GM12878 (cell line): ENCODE results near the gene BTG2. TPM values are rescaled to one million over a fixed set of nuclear protein-coding genes. Genes with fewer than 3 reads are reported as not detected.
A peak's percentile ranks its signal among the peaks of the same experiment; 100 is the strongest.

ENCODE experiments used
- ATAC-seq: fragments of 200-7000 bp; cut with Tn5 transposase; 3 replicates; pipeline ENCODE4 v1.9.1; 2020; ENCODE audit warnings: mild to moderate bottlenecking, moderate library complexity
- BruUV-seq: library from RNA; stranded (reverse); fragments of 400-500 nt; replicated peaks from 2 replicates; lab custom pipeline; 2021; lab: Mats Ljungman, UMichigan
- CTCF ChIA-PET: fragments of 300-600 bp; sonication (Branson Sonifier 250); formaldehyde crosslinking; extraction: SDS; loops from one replicate; lab custom pipeline; 2021; ENCODE audit warnings: inconsistent platforms; lab: Yijun Ruan, JAX
- POLR2A ChIA-PET: fragments of 350-600 bp; formaldehyde crosslinking; extraction: SDS; loops from one replicate; lab custom pipeline; 2021; ENCODE audit warnings: inconsistent platforms; lab: Charles Lee
- RAD21 ChIA-PET: fragments of 300-600 bp; sonication (Branson Sonifier 250); formaldehyde crosslinking; loops from one replicate; lab custom pipeline; 2023; ENCODE audit warnings: antibody characterized with exemption; ENCODE audit not compliant: unreplicated experiment; lab: Charles Lee
- SMC1A ChIA-PET: fragments of 300-600 bp; sonication (Branson Sonifier 250); formaldehyde crosslinking; loops from one replicate; lab custom pipeline; 2023; ENCODE audit not compliant: unreplicated experiment, uncharacterized antibody; lab: Charles Lee
- DNase-seq: peaks from one replicate; pipeline ENCODE4 v3.0.0-alpha.2; 2011; ENCODE audit warnings: low read depth, low spot score
- FAIRE-seq: peaks from 3 replicates; lab custom pipeline; 2011; peaks lifted over from hg19 to GRCh38; lab: Jason Lieb, UNC
- H2AFZ ChIP-seq: 2 replicates; pipeline ENCODE4 v1.6.0; 2011; ENCODE audit warnings: low read depth, low read length, control low read depth; ENCODE audit not compliant: control insufficient read depth
- H3K27ac ChIP-seq: 2 replicates; pipeline ENCODE4 v1.5.1; 2011; ENCODE audit warnings: control low read depth; ENCODE audit not compliant: control insufficient read depth, insufficient read depth
- H3K27me3 ChIP-seq, 2 experiments: replicated peaks in 1 of 2; 2 replicates each; pipeline versions ENCODE4 v1.6.0 to v1.6.1; 2011; ENCODE audit warnings: low read length in 1 of 2; ENCODE audit not compliant: control insufficient read depth in 2 of 2, insufficient read depth in 2 of 2
- H3K36me3 ChIP-seq, 2 experiments: 2 replicates each; pipeline ENCODE4 v1.5.1; 2011; ENCODE audit warnings: low read length in 1 of 2; ENCODE audit not compliant: control insufficient read depth in 2 of 2, insufficient read depth in 2 of 2
- H3K4me1 ChIP-seq: 2 replicates; pipeline ENCODE4 v1.6.1; 2011; ENCODE audit warnings: mild to moderate bottlenecking, low read length, moderate library complexity, mixed read lengths; ENCODE audit not compliant: control insufficient read depth, insufficient read depth
- H3K4me2 ChIP-seq: 2 replicates; pipeline ENCODE4 v1.6.0; 2011; ENCODE audit warnings: control low read depth; ENCODE audit not compliant: control insufficient read depth, insufficient read depth
- H3K4me3 ChIP-seq: fragments of 200-600 bp; sonication (generic); 2 replicates; pipeline ENCODE4 v1.5.1; 2016
- H3K79me2 ChIP-seq: 2 replicates; pipeline ENCODE4 v1.6.0; 2011; ENCODE audit warnings: low read length; ENCODE audit not compliant: control insufficient read depth, insufficient read depth
- H3K9ac ChIP-seq: 2 replicates; pipeline ENCODE4 v1.8.0; 2011; ENCODE audit warnings: low read length, control low read depth, mixed read lengths; ENCODE audit not compliant: control insufficient read depth, insufficient read depth
- H3K9me3 ChIP-seq: replicated peaks from 3 replicates; pipeline ENCODE4 v1.5.1; 2011; ENCODE audit warnings: mild to moderate bottlenecking, low read length; ENCODE audit not compliant: control insufficient read depth, insufficient read depth
- H4K20me1 ChIP-seq: 2 replicates; pipeline ENCODE4 v1.6.0; 2011; ENCODE audit not compliant: control insufficient read depth, insufficient read depth
- BMI1 ChIP-seq: fragments of 450-650 bp; IDR thresholded peaks from 2 replicates; pipeline ENCODE4 v1.6.1; 2016; ENCODE audit warnings: mild to moderate bottlenecking, moderate library complexity, borderline replicate concordance
- DPF2 ChIP-seq: fragments of 450-650 bp; IDR thresholded peaks from 2 replicates; pipeline ENCODE4 v1.6.1; 2017; ENCODE audit warnings: mild to moderate bottlenecking
- POLR2A ChIP-seq: IDR thresholded peaks from 2 replicates; pipeline ENCODE4 v1.6.1; 2011; ENCODE audit warnings: low read depth, mild to moderate bottlenecking, low read length
- POLR2AphosphoS2 ChIP-seq: IDR thresholded peaks from 2 replicates; pipeline ENCODE4 v1.6.1; 2011; ENCODE audit warnings: low read depth, mild to moderate bottlenecking, low read length, improper control_type of control experiment, moderate library complexity
- POLR2AphosphoS5 ChIP-seq: IDR thresholded peaks from 2 replicates; pipeline ENCODE4 v1.6.1; 2011; ENCODE audit warnings: mild to moderate bottlenecking, low read length, inconsistent platforms
- RUNX3 ChIP-seq: IDR thresholded peaks from 2 replicates; pipeline ENCODE4 v1.6.1; 2012; ENCODE audit warnings: low read length, inconsistent platforms
- SMAD1 ChIP-seq: fragments of 450-650 bp; IDR thresholded peaks from 2 replicates; pipeline ENCODE4 v1.6.1; 2018; ENCODE audit warnings: mild to moderate bottlenecking, low read depth; ENCODE audit not compliant: partially characterized antibody
- WGBS: methylation state at CpG from one replicate; pipeline ENCODE4 v1.1.6; 2016; ENCODE audit warnings: low lambda C conversion rate; ENCODE audit not compliant: insufficient replicate concordance, insufficient coverage; ENCODE audit errors: missing lambda C conversion rate; 5-methylcytosine and 5-hydroxymethylcytosine counted together
- in situ Hi-C: fragments of 300-500 bp; cut with MboI; formaldehyde crosslinking; loops from 9 replicates; pipeline ENCODE4 v1.14.3; 2018; ENCODE audit warnings: mixed read lengths
- intact Hi-C: fragments of 100-400 bp; cut with micrococcal nuclease; formaldehyde crosslinking; loops from one replicate; pipeline ENCODE4 v1.14.2; 2022; ENCODE audit not compliant: unreplicated experiment
- polyA plus RNA-seq, 11 experiments: library from polyadenylated mRNA; depleted of rRNA in 4 of 11; unstranded in 6 of 11; stranded (reverse) in 5 of 11; fragments of >200 nt; fragmentation: Nextera tagmentation in 4 of 11; fragmentation: Illumina TruSeq in 1 of 11; extraction: Ambion mirVana in 4 of 11; extraction: Trizol in 1 of 11; gene quantifications; 1 replicate in 1 of 11; 2 replicates in 10 of 11; pipeline versions ENCODE4 v1.2.1 to v1.2.3, GENCODE V29; 2011 to 2016; ENCODE audit warnings: inconsistent platforms in 2 of 11, missing spikeins in 2 of 11, low read depth in 1 of 11
- total RNA-seq, 4 experiments: library from RNA; depleted of rRNA in 3 of 4; stranded (reverse); fragments of >200 nt in 3 of 4; fragmentation: Illumina TruSeq in 1 of 4; extraction: Trizol in 1 of 4; gene quantifications; 2 replicates each; pipeline versions ENCODE4 v1.2.1 to v1.2.3, GENCODE V29; 2013 to 2021

The BTG2 gene
- total and polyA plus RNA-seq, 10 of the 15 experiments (the other 5 are each of a cell fraction or from before 2014, with no cell fraction given), result 23.3 to 160 (median 98.1) TPM

- peak overlapping the region; percentile 61 for H3K27ac ChIP-seq
- peaks cover 62% of the 10 kb centered on the region for H3K79me2 ChIP-seq
- peaks cover 10% of the 10 kb centered on the region for H4K20me1 ChIP-seq
- H3K4me1 ChIP-seq, result peaks cover 29% of the 10 kb centered on the region
- POLR2A ChIA-PET, result interaction anchor here (0.9 to 10.0 kb wide), 13 partner anchors 9 to 120 kb away, joined by 3 to 393 read pairs (median 7); no protein-coding TSS in a partner anchor
- H3K4me2 ChIP-seq, result peak overlapping the region; percentile 91
- peak overlapping the region; percentile 97 for H3K4me3 ChIP-seq
- DNase-seq, result no peak
- peaks cover 4 to 12% of the 10 kb centered on the region in 2 experiments for H3K36me3 ChIP-seq
- TF ChIP-seq SMAD1 (peak; percentile 29), BMI1 (no peak), DPF2 (0 out of 2 replicates have a peak, but pooled peaks have one; percentile 8), RUNX3 (no peak), POLR2AphosphoS2 (peak; percentile 92; the same call in 1 of the 2 replicates), POLR2A (peak; percentile 41; the same call in 1 of the 2 replicates), POLR2AphosphoS5 (peak; percentile 69; the same call in 1 of the 2 replicates)
- TF ChIP-seq, all 136 proteins: peak for 5
- Histone ChIP-seq H2AFZ (no peak overlapping the region), H3K27me3 (no peaks in the 10 kb centered on the region), H3K9ac (peak overlapping the region; percentile 90), H3K9me3 (no peaks in the 10 kb centered on the region)
- ATAC-seq (no peak), FAIRE-seq (no peak)
- WGBS, result 26% methylated on average over 5 of the region's 5 CpGs
- ChIA-PET RAD21 (interaction anchor here (1.0 to 9.7 kb wide), 9 partner anchors 8 to 1184 kb away, joined by 3 to 470 read pairs (median 19); no protein-coding TSS in a partner anchor), SMC1A (interaction anchor here (1.0 to 9.7 kb wide), 7 partner anchors 8 to 41 kb away, joined by 4 to 406 read pairs (median 171); no protein-coding TSS in a partner anchor), CTCF (interaction anchor here (1.1 to 9.4 kb wide), 16 partner anchors 9 to 179 kb away, joined by 3 to 281 read pairs (median 10); no protein-coding TSS in a partner anchor)
- in situ Hi-C loops (no loop called here), intact Hi-C loops (no loop called here)
- BruUV-seq, result no TSS peak
These were observed 3.1 kb downstream of the BTG2 start for GRCh38 chr1:203308328-203308922.
